NCI-H345 (cell line): ENCODE measurements around the gene RSPH3.
"Not testable (repeated sequence)": the region's sequence is repeated elsewhere in the genome, so short reads cannot be mapped to it uniquely, and the experiment has no call there.

Experiments used
- DNase-seq: peaks from one replicate; lab custom pipeline; 2025; lab: John Stamatoyannopoulos, UW

RSPH3 gene

DNA sequence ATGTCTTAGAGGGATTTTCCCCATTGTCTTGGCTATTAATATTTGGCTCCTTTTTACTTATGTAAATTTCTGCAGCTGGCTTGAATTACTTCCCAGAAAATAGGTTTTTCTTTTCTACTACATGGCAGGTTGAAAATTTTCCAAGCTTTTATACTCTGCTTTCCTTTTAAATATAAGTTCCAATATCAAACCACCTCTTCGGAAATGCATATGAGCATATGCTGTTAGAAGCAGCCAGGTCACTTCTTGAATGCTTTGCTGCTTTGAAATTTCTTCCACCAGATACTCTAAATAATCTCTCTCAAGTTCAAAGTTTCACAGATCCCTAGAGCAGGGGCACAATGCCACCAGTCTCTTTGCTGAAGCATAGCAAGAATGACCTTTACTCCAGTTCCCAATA, 25.2 kb upstream of the RSPH3 start:
- not testable (repeated sequence) for DNase-seq

DNA sequence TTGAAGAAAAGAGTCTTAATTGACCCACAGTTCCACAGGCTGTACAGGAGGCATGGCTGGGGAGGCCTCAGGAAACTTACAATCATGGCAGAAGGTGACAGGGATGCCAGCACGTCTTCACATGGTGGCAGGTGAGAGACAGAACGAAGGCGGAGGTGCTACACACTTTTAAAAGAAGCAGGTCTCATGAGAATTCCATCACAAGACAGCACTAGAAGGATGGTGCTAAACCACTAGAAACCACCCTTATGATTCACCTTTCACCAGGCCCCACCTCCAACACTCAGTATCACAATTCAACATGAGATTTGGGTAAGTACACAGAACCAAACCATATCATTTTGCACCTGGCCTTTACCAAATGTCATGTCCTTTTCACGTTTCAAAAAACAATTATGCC, 23.9 kb upstream of the RSPH3 start:
- DNase-seq, result no peak

DNA sequence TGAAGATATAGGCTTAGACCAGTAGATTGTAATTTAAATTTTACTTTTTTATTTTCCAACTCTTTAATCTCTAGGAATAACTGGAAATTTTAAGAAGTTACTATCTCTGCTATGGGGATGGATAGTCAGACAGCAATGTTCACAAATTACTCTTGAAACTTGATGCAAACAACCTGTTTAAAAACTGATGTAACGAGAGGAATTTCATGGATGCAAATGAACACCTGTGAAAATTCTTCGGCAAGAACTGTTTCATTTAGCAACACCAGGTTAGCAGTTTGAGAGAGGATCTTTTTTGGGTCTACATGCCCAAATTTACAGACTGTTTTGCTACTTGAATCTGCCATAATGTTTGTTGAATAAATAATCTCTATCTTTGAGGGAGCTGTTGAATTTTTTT, 20.0 kb upstream of the RSPH3 start:
- no peak for DNase-seq

DNA sequence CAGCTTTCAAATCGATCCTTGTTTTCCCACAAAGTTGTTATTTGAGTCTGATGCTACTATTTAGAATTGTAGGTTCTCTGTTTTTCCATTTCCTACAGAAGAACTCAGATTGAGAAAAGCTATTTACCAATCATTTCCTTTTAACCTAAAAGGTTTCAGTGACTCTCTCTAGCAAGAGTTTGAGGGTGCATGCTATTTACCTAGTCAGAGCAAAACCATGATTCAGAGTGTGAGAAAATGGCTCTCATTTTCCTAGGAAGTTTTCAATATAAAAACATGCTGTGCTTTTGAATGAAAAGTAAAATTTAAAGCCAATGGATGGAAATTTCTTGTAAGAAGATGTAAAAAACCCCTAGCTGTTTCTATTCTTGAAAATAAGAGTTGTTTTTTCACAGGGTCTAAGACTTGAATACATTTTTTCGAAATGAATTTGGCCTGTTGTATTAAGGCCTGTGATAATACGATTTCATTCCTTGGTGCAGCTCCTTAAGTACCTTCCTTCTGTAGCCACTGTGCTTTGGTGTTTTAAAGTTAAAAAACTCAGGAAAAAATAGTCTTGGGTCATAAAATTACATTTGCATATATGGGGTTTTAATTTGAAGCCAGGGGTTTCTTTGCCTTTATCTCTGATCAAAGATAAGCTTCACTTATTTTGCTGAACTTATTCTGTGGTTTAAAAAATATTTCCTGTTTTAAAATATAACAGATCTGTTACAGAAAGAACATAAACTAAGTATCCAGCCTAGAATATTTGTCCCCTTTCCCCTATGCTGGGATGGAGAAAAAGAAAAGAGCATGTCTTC, 18.0 kb upstream of the RSPH3 start:
- DNase-seq, result no peak

DNA sequence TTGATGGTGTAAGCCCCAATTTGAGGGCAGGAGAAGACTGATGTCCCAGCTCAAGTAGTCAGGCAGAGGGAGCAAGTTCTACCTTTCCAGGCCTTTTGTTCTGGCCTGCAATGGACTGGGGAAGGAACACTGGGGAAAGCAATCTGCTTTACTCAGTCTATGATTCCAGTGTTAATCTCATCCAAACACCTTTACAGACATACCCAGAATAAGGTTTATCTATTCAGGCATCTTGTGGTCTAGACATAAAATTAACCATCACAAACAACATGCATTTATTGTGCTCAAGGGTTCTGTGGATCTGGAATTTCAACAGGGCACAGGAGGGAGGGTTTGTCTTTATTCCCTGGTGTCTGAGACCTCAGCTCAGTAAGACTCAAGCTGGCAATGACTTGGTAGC, 14.4 kb upstream of the RSPH3 start:
- DNase-seq, result no peak

DNA sequence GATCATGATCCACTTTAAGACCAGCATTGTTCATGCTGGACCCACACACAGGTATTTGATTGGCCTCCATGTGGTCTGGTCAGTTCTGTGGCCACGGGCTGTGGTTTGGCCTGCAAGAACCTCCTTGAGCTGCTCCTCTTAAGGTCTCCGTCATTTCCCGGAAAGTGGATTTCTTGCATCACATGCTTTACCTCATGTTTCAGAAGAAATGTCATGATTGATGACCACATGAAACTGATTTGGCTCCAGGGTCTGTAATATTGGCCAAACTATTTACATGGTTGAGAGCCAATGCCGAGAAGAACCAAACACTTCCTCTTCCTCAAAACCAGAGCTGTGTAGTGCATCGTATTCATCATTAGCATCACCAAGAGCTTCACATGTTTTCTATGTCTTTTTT, 13.2 kb upstream of the RSPH3 start:
- no peak for DNase-seq

DNA sequence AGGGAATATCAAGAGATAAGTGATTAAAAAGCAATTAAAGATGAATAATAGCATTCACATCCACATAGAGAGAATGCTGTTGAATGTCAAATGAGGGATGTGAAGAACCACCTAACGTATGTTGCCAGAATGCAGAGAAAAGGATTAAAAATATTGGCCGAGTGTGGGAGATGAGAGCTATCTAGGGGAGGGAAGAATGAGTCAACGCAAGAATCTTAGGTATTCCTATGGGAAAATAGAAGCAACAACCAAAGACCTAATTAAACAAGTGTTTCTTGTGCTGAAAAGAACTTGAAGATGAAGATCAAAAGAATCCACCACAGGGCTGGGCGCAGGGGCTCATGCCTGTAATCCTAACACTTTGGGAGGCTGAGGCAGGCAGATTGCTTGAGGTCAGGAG, 12.2 kb upstream of the RSPH3 start:
- no peak for DNase-seq

DNA sequence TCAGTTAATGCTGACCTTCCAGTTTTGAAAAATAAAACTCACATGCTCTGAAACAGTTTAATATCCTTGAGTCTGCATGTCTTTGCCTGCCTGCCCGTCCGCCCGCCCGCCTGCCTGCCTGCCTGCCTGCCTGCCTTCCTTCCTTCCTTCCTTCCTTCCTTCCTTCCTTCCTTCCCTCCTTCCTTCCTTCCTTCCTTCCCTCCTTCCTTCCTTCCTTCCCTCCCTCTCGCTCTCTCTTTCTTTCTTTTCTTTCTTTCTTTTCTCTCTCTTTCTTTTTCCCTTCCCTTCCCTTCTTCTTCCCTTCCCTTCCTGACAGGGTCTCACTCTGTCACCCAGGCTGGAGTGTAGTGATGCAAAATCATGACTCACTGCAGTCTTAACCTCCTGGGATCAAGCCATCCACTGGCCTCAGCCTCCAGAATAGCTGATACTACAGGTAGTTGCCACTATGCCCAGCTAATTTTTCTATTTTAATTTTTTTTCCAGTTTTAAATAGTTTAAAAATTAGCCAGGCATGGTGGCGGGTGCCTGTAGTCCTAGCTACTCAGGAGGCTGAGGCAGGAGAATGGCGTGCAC, 10.1 kb upstream of the RSPH3 start:
- not testable (repeated sequence) for DNase-seq

DNA sequence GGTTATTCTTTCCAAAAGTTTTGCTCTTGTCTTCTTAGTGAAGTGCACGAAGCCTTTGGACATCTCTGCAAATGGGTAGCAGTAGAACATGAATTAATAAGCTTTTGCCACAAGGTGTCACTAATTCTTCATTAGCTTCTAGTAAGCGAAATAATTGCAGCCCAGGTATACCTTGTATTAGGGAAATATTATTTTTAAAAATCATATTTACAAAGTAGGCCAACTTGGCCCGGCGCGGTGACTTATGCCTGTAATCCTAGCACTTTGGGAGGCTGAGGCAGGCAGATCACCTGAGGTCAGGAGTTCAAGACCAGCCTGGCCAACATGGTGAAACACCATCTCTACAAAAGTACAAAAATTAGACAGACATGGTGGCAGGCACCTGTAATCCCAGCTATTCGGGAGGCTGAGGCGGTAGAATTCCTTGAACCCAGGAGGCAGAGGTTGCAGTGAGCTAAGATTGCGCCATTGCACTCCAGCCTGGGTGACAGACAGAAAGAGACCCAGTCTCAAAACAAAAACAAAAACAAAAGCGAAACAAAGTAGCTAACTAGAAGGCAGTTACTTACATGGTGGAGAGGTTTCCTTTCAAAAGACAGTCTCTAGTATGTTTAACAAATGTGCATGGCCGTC, 8.8 kb upstream of the RSPH3 start:
- peak; percentile 4 for DNase-seq

DNA sequence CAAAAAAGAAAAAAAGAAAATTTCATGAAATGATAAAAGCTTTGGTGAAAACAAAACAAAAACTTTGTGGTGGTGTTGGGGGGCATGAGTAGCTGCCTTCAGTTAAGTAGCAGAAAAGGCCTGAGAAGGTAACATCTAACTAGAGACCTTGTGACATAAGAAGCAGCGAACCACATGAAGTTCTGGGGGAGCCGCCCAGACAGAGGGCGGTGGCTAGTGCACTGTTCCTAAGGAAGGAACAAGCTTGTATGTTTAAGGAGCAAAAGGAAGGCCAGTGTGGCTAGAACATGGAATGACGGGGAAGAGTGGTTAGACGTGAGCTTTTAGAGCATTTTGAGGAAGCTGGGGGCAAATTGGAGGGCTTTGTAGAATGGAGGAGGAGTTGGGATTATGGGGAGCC, 7.5 kb upstream of the RSPH3 start:
- DNase-seq, result no peak

DNA sequence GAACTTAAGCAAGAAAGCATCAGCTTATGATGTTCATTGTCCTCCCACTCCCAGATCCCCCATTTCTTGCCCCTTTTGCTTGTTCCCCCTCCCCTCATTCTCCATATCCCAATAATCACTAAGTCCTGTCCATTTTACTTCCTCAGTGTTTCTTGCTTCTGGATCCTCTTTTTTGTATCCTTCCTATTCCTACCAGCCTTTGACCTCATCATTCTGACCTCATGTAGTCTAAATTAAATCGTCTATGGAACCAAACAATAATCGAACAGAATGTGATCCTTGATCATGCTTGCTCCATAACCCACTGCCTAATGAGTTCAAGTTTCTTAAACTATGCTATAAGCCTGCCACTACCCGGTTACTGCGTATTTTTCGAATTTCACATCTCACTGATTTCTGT, 5.4 kb upstream of the RSPH3 start:
- no peak for DNase-seq

DNA sequence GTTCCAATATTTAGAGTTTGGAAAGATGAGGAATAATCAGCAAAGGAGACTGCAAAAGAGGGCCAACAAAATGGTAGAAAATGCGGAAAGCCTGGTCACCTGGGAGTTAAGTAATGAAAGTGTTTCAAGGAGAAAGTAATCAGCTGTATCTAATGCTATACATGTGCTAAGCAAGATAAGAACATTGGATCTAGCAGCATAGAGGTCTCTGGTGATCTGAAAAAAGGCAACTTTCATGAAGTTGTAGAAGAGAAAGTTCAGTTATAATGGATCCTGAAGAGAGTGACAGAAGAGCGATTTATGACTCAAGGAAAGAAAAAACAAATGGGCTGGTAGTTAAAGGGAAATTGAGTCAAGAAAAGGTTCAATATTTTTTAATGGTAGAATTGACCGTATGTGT, 4.6 kb upstream of the RSPH3 start:
- no peak for DNase-seq

DNA sequence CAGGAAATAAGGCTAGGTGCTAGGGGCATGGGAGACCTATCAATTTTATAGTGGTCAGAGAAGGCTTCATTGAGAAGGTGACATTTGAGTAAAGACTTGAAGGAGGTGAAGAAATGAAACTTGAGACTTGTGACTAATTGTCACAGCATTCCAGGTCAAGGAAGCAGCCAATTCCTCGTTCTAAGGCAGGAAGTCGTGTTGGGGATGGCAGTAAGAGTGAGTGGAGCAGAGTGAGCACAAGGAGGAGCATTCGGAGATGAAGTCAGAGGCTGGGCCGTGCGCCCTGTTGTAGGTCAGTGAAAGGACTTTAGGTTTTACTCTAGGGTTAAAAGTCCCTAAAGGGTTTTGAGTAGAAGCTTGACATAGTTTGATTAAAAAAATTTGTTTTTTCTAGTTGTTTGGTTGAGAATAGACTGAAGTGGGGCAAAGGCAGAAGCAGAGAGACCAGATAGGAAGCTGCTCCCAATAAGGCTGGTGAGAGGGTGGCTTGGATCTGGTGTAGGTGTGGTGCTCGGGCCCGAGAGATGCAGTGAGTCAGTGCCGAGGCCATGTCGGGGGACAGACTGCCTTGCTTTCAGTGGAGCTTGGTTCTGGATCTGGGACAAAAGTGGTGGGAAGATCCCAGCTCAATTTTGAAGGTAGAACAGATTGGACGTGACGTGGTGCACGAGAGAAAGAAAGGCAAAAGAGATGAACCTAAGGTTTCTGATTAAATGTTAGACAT, 2.6 kb upstream of the RSPH3 start:
- no peak for DNase-seq

DNA sequence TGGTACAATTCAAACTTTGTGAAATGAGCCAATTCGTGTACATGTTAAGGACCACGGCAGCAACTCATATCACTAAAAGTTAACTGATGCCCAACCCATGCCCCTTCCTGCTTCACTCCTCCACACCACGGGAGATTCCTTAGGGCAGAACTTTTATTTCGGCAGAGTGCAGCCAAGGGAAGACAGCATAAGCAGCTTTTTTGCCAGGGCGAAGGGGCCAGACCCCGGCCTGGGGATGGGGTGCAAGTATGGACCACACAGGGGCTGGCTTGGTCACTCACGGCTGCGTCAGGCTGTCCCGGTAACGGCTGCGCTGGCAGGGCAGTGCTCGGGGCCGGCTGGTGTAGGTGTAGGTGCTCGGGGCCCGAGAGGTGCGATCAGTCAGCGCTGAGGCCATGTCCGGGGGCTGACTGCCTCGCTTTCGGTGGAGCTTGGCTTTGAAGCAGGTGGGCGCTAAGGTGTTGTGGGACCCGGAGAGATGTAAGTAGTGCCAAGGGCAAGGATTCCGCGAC, 792 bp downstream of the RSPH3 start:
- no peak for DNase-seq

DNA sequence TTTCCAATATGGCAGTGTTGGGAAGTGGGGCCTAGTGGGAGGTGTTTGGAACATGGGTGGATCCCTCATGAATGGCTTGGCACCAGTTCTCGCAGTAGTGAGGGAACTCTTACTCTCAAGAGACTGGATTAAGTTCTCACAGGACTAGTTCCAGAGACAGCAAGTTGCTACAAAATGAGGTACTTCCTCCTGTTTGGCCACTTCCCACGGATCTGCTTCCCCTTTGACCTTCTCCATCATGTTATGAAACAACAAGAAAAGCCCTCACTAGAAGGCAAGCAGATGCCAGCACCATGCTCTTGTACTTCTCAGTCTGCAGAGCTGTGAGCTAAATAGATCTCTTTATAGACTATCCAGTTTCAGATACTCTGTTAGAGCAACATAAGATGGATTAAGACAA, 3.1 kb downstream of the RSPH3 start:
- no peak for DNase-seq

DNA sequence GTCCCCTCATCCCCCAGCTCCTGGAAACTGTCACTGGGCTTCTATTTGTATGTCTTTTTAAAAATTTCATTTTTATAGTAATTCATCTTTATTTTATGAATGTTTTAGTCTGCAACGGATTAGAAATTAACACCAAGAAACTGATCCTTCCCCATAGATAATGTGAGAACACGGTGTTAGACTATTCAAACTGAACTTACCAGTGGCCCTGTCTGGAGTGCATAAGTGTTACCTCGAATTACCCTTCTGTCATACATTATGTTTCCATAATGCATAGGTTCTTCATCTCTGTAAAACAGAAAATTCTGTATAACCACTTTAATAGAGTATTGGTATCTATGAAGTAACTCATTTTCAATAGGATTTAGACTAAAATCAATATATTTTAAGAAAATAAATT, 6.4 kb downstream of the RSPH3 start:
- no peak for DNase-seq

DNA sequence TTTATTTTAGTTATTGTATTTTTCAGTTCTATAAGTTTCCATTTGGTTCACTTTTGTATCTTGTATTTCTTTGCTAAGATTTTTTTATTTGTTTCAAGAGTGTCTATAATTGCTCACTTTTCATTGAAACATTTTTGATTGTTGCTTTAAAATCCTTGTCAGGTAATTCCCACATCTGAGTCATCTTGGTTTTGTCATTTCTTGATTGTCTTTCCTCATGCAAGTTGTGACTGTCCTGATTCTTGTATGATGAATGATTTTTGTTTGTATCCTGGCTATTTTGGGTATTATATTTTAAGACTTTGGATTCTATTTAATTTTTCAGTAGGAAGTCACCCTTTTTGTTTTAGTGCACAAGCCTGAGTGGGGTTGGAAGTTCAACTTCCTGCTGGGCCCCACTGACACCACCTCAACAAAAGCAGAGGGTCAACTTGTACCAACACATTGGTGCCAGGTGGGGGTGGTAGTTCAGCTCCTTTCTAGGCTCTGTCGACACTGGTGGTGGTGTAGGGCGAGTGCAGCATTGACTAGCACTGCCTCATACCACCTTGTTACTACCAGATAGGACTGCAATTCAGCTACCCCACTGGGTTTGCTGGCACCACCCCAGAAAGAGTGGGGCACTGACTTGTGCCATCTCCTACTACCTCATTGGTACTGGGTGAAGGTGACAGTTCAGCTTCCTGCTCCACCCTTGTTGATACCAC, 8.8 kb downstream of the RSPH3 start:
- no peak for DNase-seq

DNA sequence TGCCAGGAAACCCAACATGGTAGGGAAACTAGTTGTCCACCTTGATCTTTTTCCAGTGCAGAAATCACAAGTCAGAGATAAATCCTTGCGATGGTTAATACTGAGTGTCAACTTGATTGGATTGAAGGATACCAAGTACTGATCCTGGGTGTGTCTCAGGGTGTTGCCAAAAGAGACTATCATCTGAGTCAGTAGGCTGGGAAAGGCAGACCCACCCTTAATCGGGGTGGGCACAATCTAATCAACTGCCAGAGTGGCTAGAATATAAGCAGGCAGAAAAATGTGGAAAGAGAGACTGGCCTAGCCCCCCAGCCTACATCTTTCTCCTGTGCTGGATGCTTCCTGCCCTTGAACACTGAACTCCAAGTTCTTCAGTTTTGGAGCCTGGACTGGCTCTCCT, 10.3 kb downstream of the RSPH3 start:
- DNase-seq, result not testable (repeated sequence)

DNA sequence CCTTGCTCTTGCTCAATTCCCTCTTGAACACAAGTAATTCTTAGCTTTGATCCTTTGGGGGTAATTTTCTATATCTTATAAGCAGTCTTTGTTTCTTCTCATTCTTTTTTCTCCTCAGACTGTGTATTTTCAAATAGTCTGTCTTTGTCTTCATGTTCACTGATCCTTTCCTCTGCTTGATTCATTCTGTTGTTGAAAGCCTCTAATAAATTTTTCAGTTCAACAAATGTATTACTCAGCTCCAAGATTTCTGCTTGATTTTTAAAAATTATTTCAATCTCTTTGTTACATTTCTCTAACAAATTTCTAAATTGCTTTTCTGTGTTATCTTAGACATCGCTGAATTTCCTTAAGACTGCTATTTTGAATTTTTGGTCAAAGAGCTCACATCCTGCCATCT, 11.5 kb downstream of the RSPH3 start:
- DNase-seq, result no peak

DNA sequence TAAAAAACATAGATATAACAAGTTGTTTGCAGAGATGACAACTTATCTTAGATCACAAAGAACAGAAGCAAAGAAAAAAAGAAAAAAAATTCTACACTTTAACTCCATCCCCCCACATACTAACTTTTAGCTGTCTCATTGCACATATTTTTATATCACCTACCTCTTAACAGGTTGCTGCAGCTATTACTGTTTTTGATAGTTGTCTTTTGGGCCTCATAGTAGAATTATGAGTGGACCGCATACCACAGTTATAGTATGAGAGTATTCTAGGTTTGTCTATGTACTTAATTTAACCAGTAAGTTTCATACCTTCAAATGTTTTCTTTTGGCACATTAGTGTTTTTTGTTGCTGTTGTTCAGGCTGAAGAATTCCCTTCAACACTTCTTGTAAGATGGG, 12.3 kb downstream of the RSPH3 start:
- DNase-seq, result no peak

DNA sequence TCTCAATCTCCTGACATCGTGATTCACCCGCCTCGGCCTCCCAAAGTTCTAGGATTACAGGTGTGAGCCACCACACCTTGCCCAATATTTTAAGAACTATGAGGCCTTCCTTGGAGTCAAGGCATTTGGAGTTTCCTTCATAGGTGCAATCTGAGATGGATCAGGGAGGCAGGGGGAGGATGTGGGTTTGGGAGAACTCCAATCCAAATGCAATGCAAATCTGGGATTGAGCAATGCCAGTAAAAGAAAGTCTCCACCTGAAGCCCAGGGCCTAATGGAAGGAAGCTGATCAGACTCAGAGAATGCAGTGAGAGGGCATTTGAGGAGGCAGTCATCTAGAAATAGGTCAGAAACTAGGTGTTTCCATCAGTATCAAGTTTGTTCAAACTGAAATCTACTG, 21.2 kb downstream of the RSPH3 start:
- no peak for DNase-seq

DNA sequence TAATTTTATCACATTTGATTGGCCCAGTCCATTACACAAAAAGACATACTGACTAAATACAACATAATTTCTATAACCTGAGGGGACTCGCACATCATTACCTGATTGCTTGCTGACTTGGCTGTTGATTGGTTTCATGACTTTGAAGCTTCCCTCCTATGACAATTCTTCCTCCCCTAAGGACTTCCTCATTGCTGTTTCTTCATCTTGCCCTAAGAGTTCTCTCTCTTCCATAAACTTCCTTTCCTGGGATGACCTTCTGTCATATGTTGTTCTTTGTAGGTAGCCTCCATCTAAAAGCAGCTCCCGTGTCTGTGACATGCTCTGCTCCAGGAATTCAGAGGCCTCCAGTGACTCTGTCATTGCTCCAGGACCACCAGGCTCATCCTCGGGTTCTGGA, 22.6 kb downstream of the RSPH3 start:
- DNase-seq, result no peak
